Retina (tissue), 1 donor: ENCODE data around the gene RNF220.

Experiments used
- DNase-seq: peaks from one replicate; pipeline ENCODE4 v3.0.0-alpha.2; 2016

The RNF220 gene

GRCh38 chr1:44436401-44437106, 31.5 kb downstream of the RNF220 start:
- no peak for DNase-seq

GRCh38 chr1:44437107-44437716, 32.2 kb downstream of the RNF220 start:
- peak; percentile 44 for DNase-seq

GRCh38 chr1:44442791-44443190, 37.7 kb downstream of the RNF220 start:
- DNase-seq = no peak

GRCh38 chr1:44447051-44447810, 42.2 kb downstream of the RNF220 start:
- no peak for DNase-seq

GRCh38 chr1:44453798-44454349, 48.8 kb downstream of the RNF220 start:
- no peak for DNase-seq

- no peak for DNase-seq
Measured at GRCh38 chr1:44454704-44455103, 49.6 kb downstream of the RNF220 start.

- no peak for DNase-seq
Measured at GRCh38 chr1:44460107-44460882, 55.2 kb downstream of the RNF220 start.

- no peak for DNase-seq
Measured at GRCh38 chr1:44464361-44464760, 59.3 kb downstream of the RNF220 start.

GRCh38 chr1:44467566-44467965, 62.5 kb downstream of the RNF220 start:
- DNase-seq = no peak

GRCh38 chr1:44471911-44472453, 66.9 kb downstream of the RNF220 start:
- DNase-seq = no peak

- DNase-seq = peak; percentile 25
Measured at GRCh38 chr1:44472620-44473525, 67.8 kb downstream of the RNF220 start.

- DNase-seq = no peak
Measured at GRCh38 chr1:44476891-44477290, 71.8 kb downstream of the RNF220 start.

GRCh38 chr1:44481701-44482100, 76.6 kb downstream of the RNF220 start:
- no peak for DNase-seq

- DNase-seq = no peak
Measured at GRCh38 chr1:44483089-44483874, 78.2 kb downstream of the RNF220 start.

- DNase-seq = no peak
Measured at GRCh38 chr1:44484155-44484688, 79.2 kb downstream of the RNF220 start.

- DNase-seq = no peak
Measured at GRCh38 chr1:44485229-44485933, 80.3 kb downstream of the RNF220 start.

- no peak for DNase-seq
Measured at GRCh38 chr1:44485934-44486460, 80.9 kb downstream of the RNF220 start.

GRCh38 chr1:44489481-44489880, 84.4 kb downstream of the RNF220 start:
- DNase-seq = no peak

GRCh38 chr1:44496541-44497171, 91.6 kb downstream of the RNF220 start:
- no peak for DNase-seq
